Measurements from ENCODE around the gene PRMT7.

GRCh38 chr16:68369697-68370580 is 59.1 kb downstream of the PRMT7 start:
- no peak for TF ChIP-seq CTCF (conservative IDR thresholded peaks at IDR 0.05)
- TF ChIP-seq EZH2 (IDR thresholded peaks at IDR 0.05; ENCODE audit: low read depth): no peak
